Liver (tissue), 9 donors: Measurements from ENCODE around the gene BNC2. TPM values are rescaled to one million over a fixed set of nuclear protein-coding genes. Genes with fewer than 3 reads are reported as not detected.

Source experiments
- DNase-seq: peaks from one replicate; pipeline ENCODE4 v3.0.0-alpha.2; 2017; ENCODE audit warnings: low spot score
- H3K27ac ChIP-seq, 2 donors: one replicate each; pipeline ENCODE4 v1.7.0; 2013; ENCODE audit warnings: inconsistent platforms in 2 of 2, low read length in 2 of 2, control low read depth in 1 of 2, low read depth in 1 of 2, mild to moderate bottlenecking in 1 of 2
- H3K27me3 ChIP-seq, 4 donors: one replicate each; pipeline versions ENCODE4 v1.6.1 to v1.7.0; 2013; ENCODE audit warnings: low read length in 3 of 4, inconsistent platforms in 1 of 4, mild to moderate bottlenecking in 1 of 4, moderate library complexity in 1 of 4; ENCODE audit not compliant: control insufficient read depth in 4 of 4, insufficient read depth in 4 of 4
- H3K36me3 ChIP-seq, 4 donors: one replicate each; pipeline versions ENCODE4 v1.6.1 to v1.7.0; 2013; ENCODE audit warnings: low read length in 3 of 4, mild to moderate bottlenecking in 3 of 4, low read depth in 1 of 4, moderate library complexity in 1 of 4; ENCODE audit not compliant: control insufficient read depth in 4 of 4, insufficient read depth in 3 of 4
- H3K4me1 ChIP-seq, 4 donors: one replicate each; pipeline versions ENCODE4 v1.6.1 to v1.7.0; 2013; ENCODE audit warnings: low read length in 3 of 4, mild to moderate bottlenecking in 3 of 4, moderate library complexity in 1 of 4; ENCODE audit not compliant: control insufficient read depth in 4 of 4, insufficient read depth in 4 of 4
- H3K4me3 ChIP-seq, 3 donors: one replicate each; pipeline versions ENCODE4 v1.6.1 to v1.7.0; 2013; ENCODE audit warnings: low read length in 3 of 3, control low read depth in 1 of 3, low read depth in 1 of 3, mild to moderate bottlenecking in 1 of 3
- H3K9ac ChIP-seq, 2 donors: one replicate each; pipeline ENCODE4 v1.7.0; 2013; ENCODE audit warnings: low read length in 2 of 2, mild to moderate bottlenecking in 2 of 2, moderate library complexity in 2 of 2, control low read depth in 1 of 2, low read depth in 1 of 2
- H3K9me3 ChIP-seq, 4 donors: one replicate each; pipeline versions ENCODE4 v1.6.1 to v1.7.0; 2013; ENCODE audit warnings: low read length in 3 of 4; ENCODE audit not compliant: control insufficient read depth in 4 of 4
- ATF3 ChIP-seq: IDR thresholded peaks from 2 replicates; pipeline ENCODE4 v1.6.1; 2016; ENCODE audit warnings: antibody characterized with exemption
- CTCF ChIP-seq: fragments of 150-350 bp; IDR thresholded peaks from 2 replicates; pipeline ENCODE4 v1.5.1; 2017; ENCODE audit warnings: improper control_type of control experiment, low read depth, low read length; ENCODE audit not compliant: missing input control
- EGR1 ChIP-seq, 2 donors: IDR thresholded peaks; 2 replicates each; pipeline ENCODE4 v1.6.1; 2016 to 2018; ENCODE audit warnings: antibody characterized with exemption in 2 of 2, low read depth in 2 of 2
- FOXA1 ChIP-seq: IDR thresholded peaks from 2 replicates; pipeline ENCODE4 v1.6.1; 2016; ENCODE audit warnings: antibody characterized with exemption
- FOXA2 ChIP-seq: IDR thresholded peaks from 2 replicates; pipeline ENCODE4 v1.6.1; 2016; ENCODE audit warnings: antibody characterized with exemption
- GABPA ChIP-seq, 2 donors: IDR thresholded peaks in 1 of 2; conservative IDR thresholded peaks in 1 of 2; 2 replicates each; pipeline ENCODE4 v1.6.1; 2016; ENCODE audit warnings: antibody characterized with exemption in 2 of 2, mild to moderate bottlenecking in 1 of 2, moderate library complexity in 1 of 2
- HNF4A ChIP-seq, 2 donors: conservative IDR thresholded peaks; 2 replicates each; pipeline ENCODE4 v1.6.1; 2016; ENCODE audit warnings: antibody characterized with exemption in 2 of 2, mild to moderate bottlenecking in 2 of 2
- HNF4G ChIP-seq: IDR thresholded peaks from 2 replicates; pipeline ENCODE4 v1.6.1; 2016; ENCODE audit warnings: antibody characterized with exemption
- JUND ChIP-seq, 2 donors: IDR thresholded peaks; 2 replicates each; pipeline ENCODE4 v1.6.1; 2016; ENCODE audit warnings: antibody characterized with exemption in 2 of 2
- MAX ChIP-seq: IDR thresholded peaks from 2 replicates; pipeline ENCODE4 v1.6.1; 2016; ENCODE audit warnings: antibody characterized with exemption
- NR2F2 ChIP-seq: IDR thresholded peaks from 2 replicates; pipeline ENCODE4 v1.6.1; 2016; ENCODE audit warnings: antibody characterized with exemption
- RAD21 ChIP-seq, 2 donors: IDR thresholded peaks; 2 replicates each; pipeline ENCODE4 v1.6.1; 2016; ENCODE audit warnings: antibody characterized with exemption in 2 of 2, mild to moderate bottlenecking in 2 of 2
- REST ChIP-seq: IDR thresholded peaks from 2 replicates; pipeline ENCODE4 v1.6.1; 2016; ENCODE audit warnings: antibody characterized with exemption, mild to moderate bottlenecking
- RXRA ChIP-seq, 2 donors: IDR thresholded peaks; 2 replicates each; pipeline ENCODE4 v1.6.1; 2017 to 2018; ENCODE audit warnings: antibody characterized with exemption in 2 of 2, mild to moderate bottlenecking in 1 of 2
- SP1 ChIP-seq: IDR thresholded peaks from 2 replicates; pipeline ENCODE4 v1.6.1; 2018; ENCODE audit warnings: antibody characterized with exemption, mild to moderate bottlenecking
- TAF1 ChIP-seq: conservative IDR thresholded peaks from 2 replicates; pipeline ENCODE4 v1.6.1; 2016; ENCODE audit warnings: antibody characterized with exemption, mild to moderate bottlenecking
- YY1 ChIP-seq: IDR thresholded peaks from 2 replicates; pipeline ENCODE4 v1.6.1; 2016; ENCODE audit warnings: antibody characterized with exemption, mild to moderate bottlenecking
- ZBTB33 ChIP-seq: IDR thresholded peaks from 2 replicates; pipeline ENCODE4 v1.6.1; 2016; ENCODE audit warnings: antibody characterized with exemption
- WGBS: extraction: QIAGEN DNeasy Blood & Tissue Kit; methylation state at CpG from one replicate; pipeline ENCODE4 v1.1.7; 2013; 5-methylcytosine and 5-hydroxymethylcytosine counted together
- polyA plus RNA-seq, 2 donors: library from polyadenylated mRNA; stranded (reverse) in 1 of 2; unstranded in 1 of 2; fragments of 200-250 nt in 1 of 2; fragments of >200 nt in 1 of 2; fragmentation: Nextera tagmentation in 1 of 2; extraction: Ambion mirVana in 1 of 2; gene quantifications; one replicate each; pipeline versions ENCODE4 v1.2.1 to v1.2.3, GENCODE V29; 2013 to 2015
- total RNA-seq, 2 donors: library from RNA; depleted of rRNA; stranded (reverse); fragments of >200 nt; gene quantifications; one replicate each; pipeline ENCODE4 v1.2.3, GENCODE V29; 2014
- donor health status: healthy.
- donor health status: healthy.
- donor health status: healthy.
- donor health status: healthy.
- donor health status: healthy.

BNC2 gene
- total and polyA plus RNA-seq, 4 donors, result 0.07 to 0.67 (median 0.08) TPM

GRCh38 chr9:16386827-16387077, 483.7 kb downstream of the BNC2 start:
- no peak for DNase-seq
- H3K36me3 ChIP-seq, result no peaks in the 10 kb centered on the region

GRCh38 chr9:16386007-16386826, 484.3 kb downstream of the BNC2 start:
- Histone ChIP-seq H3K4me3 (no peak overlapping the region), H3K27me3 (no peaks in the 10 kb centered on the region), H3K36me3 (no peaks in the 10 kb centered on the region), H3K4me1 (peaks cover 0 to 2% (median 0%) of the 10 kb centered on the region in 4 donors), H3K9ac (no peak overlapping the region), H3K9me3 (no peaks in the 10 kb centered on the region), H3K27ac (no peak overlapping the region)
- TF ChIP-seq GABPA (IDR thresholded peaks at IDR 0.05 in 1 of 2, conservative IDR thresholded peaks at IDR 0.05 in 1 of 2), result no peak
- TF ChIP-seq REST, result no peak
- TF ChIP-seq RXRA (IDR thresholded peaks at IDR 0.05), result peak in 1 of 2 donors; percentile 41
- peak; percentile 79 for TF ChIP-seq YY1
- peak; percentile 48 for TF ChIP-seq ATF3
- TF ChIP-seq RAD21 (IDR thresholded peaks at IDR 0.05), result peak; percentile 4 to 52
- no peak for TF ChIP-seq FOXA1
- TF ChIP-seq FOXA2, result no peak
- TF ChIP-seq TAF1, result no peak
- no peak for TF ChIP-seq MAX
- TF ChIP-seq JUND (IDR thresholded peaks at IDR 0.05), result peak; percentile 10 to 48
- no peak for TF ChIP-seq ZBTB33
- TF ChIP-seq HNF4A (conservative IDR thresholded peaks at IDR 0.05), result peak; percentile 42 to 58
- TF ChIP-seq NR2F2, result no peak
- TF ChIP-seq HNF4G, result no peak
- TF ChIP-seq CTCF, result no peak
- TF ChIP-seq SP1, result peak; percentile 41
- no peak for TF ChIP-seq EGR1 (IDR thresholded peaks at IDR 0.05; ENCODE audit: low read depth in 2 of 2)
- DNase-seq, result no peak
- 67% methylated on average over 6 of the region's 6 CpGs for WGBS

More at GRCh38 chr9:16386827-16387077, 483.7 kb downstream of the BNC2 start:
- Histone ChIP-seq H3K4me3 (no peak overlapping the region), H3K27me3 (no peaks in the 10 kb centered on the region), H3K4me1 (peaks cover 0 to 2% (median 0%) of the 10 kb centered on the region in 4 donors), H3K9ac (no peak overlapping the region), H3K9me3 (no peaks in the 10 kb centered on the region), H3K27ac (no peak overlapping the region)
- WGBS, result 79% methylated on average over 2 of the region's 2 CpGs
- TF ChIP-seq JUND (IDR thresholded peaks at IDR 0.05) (no peak), RAD21 (IDR thresholded peaks at IDR 0.05) (no peak), HNF4A (conservative IDR thresholded peaks at IDR 0.05) (no peak), RXRA (IDR thresholded peaks at IDR 0.05) (no peak), SP1 (no peak), ATF3 (no peak), HNF4G (no peak)
